ENCODE results near the gene TUBAL3.

- TF ChIP-seq CTCF (IDR thresholded peaks at IDR 0.05; ENCODE audit: insufficient read depth, low read depth, low read length) (no peak), EZH2 (IDR thresholded peaks at IDR 0.05; ENCODE audit: insufficient read depth, low read length) (no peak)
These were observed 20.1 kb upstream of the TUBAL3 start for GRCh38 chr10:5424751-5425150.

Measured in astrocyte (in vitro differentiated cells and primary cell).